ENCODE results near the gene DRICH1. TPM values are rescaled to one million over a fixed set of nuclear protein-coding genes. Genes with fewer than 3 reads are reported as not detected.
"Not testable (repeated sequence)": the region's sequence is repeated elsewhere in the genome, so short reads cannot be mapped to it uniquely, and the experiment has no call there.

The DRICH1 gene
- total RNA-seq, 1 experiment from 2014 or later: not detected

GRCh38 chr22:23569291-23569690 lies 62.8 kb downstream of the DRICH1 start:
- DNase-seq (ENCODE audit: low spot score): no peak

GRCh38 chr22:23566705-23567475 lies 65.2 kb downstream of the DRICH1 start:
- no peak for DNase-seq (ENCODE audit: low spot score)

GRCh38 chr22:23565915-23566704 lies 66.0 kb downstream of the DRICH1 start:
- DNase-seq (ENCODE audit: low spot score): no peak

- no peak for DNase-seq (ENCODE audit: low spot score)
Observed at GRCh38 chr22:23565305-23565914, 66.7 kb downstream of the DRICH1 start.

- DNase-seq (ENCODE audit: low spot score): no peak
Observed at GRCh38 chr22:23564276-23564675, 67.8 kb downstream of the DRICH1 start.

- DNase-seq (ENCODE audit: low spot score): no peak
Observed at GRCh38 chr22:23563111-23563510, 69.0 kb downstream of the DRICH1 start.

GRCh38 chr22:23562186-23562585 lies 69.9 kb downstream of the DRICH1 start:
- DNase-seq (ENCODE audit: low spot score): no peak

GRCh38 chr22:23561025-23561510 lies 71.1 kb downstream of the DRICH1 start:
- DNase-seq (ENCODE audit: low spot score): not testable (repeated sequence)

GRCh38 chr22:23560215-23560614 lies 71.9 kb downstream of the DRICH1 start:
- not testable (repeated sequence) for DNase-seq (ENCODE audit: low spot score)

Other genes with a start within 250 kb of the DRICH1 start
- not detected in 2 replicates for gene IGLL1, start 52.0 kb downstream of the DRICH1 start, total RNA-seq (2014; rRNA removed; shearing (Covaris generic))
- gene RGL4, start 58.7 kb upstream of the DRICH1 start, total RNA-seq (2014; rRNA removed; shearing (Covaris generic)): not detected in 2 replicates
- 1.2 and 1.4 TPM in 2 replicates for gene ZNF70, start 118.8 kb upstream of the DRICH1 start, total RNA-seq (2014; rRNA removed; shearing (Covaris generic))
- gene VPREB3, start 122.1 kb upstream of the DRICH1 start, total RNA-seq (2014; rRNA removed; shearing (Covaris generic)): not detected in 2 replicates
- gene C22orf15, start 130.7 kb upstream of the DRICH1 start, total RNA-seq (2014; rRNA removed; shearing (Covaris generic)): not detected in 2 replicates
- gene CHCHD10, start 135.7 kb upstream of the DRICH1 start, total RNA-seq (2014; rRNA removed; shearing (Covaris generic)): 0.72 and 14.9 TPM in 2 replicates
- gene MMP11, start 140.5 kb upstream of the DRICH1 start, total RNA-seq (2014; rRNA removed; shearing (Covaris generic)): 0.35 and 1.4 TPM in 2 replicates
- 50.9 and 61.2 TPM in 2 replicates for gene SMARCB1, start 154.6 kb upstream of the DRICH1 start, total RNA-seq (2014; rRNA removed; shearing (Covaris generic))
- gene DERL3, start 206.7 kb upstream of the DRICH1 start, total RNA-seq (2014; rRNA removed; shearing (Covaris generic)): 0.43 and 1.6 TPM in 2 replicates
- 3.2 and 4.6 TPM in 2 replicates for gene SLC2A11, start 225.6 kb upstream of the DRICH1 start, total RNA-seq (2014; rRNA removed; shearing (Covaris generic))

All from H4 (cell line).